B cell (primary cell): Measurements from ENCODE around the gene NFKBIL1. TPM values are rescaled to one million over a fixed set of nuclear protein-coding genes. Genes with fewer than 3 reads are reported as not detected.

Source experiments
- ATAC-seq: fragments of 200-7000 bp; cut with Tn5 transposase; one replicate; pipeline ENCODE4 v1.10.0; 2021; ENCODE audit warnings: low read depth, mild to moderate bottlenecking, moderate number of reproducible peaks, moderate library complexity
- CTCF ChIA-PET: fragments of 350-600 bp; sonication (Branson Sonifier 250); formaldehyde crosslinking; loops from one replicate; lab custom pipeline; 2021; ENCODE audit warnings: antibody characterized with exemption, inconsistent platforms; lab: Charles Lee
- POLR2A ChIA-PET: fragments of 350-600 bp; sonication (Branson Sonifier 250); formaldehyde crosslinking; loops from one replicate; lab custom pipeline; 2021; ENCODE audit warnings: antibody characterized with exemption; lab: Charles Lee
- DNase-seq: peaks from one replicate; pipeline ENCODE4 v3.0.0; 2013
- H2AFZ ChIP-seq: 2 replicates; pipeline ENCODE4 v1.6.1; 2012; ENCODE audit warnings: mild to moderate bottlenecking, low read depth, low read length; ENCODE audit not compliant: insufficient read depth, poor library complexity, severe bottlenecking
- H3K27ac ChIP-seq, 2 donors: 1 replicate in 1 of 2; 2 replicates in 1 of 2; pipeline ENCODE4 v1.5.1; 2012 to 2013; ENCODE audit warnings: low read length in 2 of 2, mild to moderate bottlenecking in 2 of 2, moderate library complexity in 1 of 2
- H3K27me3 ChIP-seq, 4 experiments: fragments of 200-600 bp in 1 of 4; sonication (generic) in 1 of 4; replicated peaks in 1 of 4; 1 replicate in 2 of 4; 2 replicates in 2 of 4; pipeline versions ENCODE4 v1.6.1 to v1.7.0; 2013 to 2016; ENCODE audit warnings: low read length in 3 of 4, mild to moderate bottlenecking in 2 of 4, mixed read lengths in 1 of 4, moderate library complexity in 1 of 4; ENCODE audit not compliant: insufficient read depth in 4 of 4, control insufficient read depth in 3 of 4; ENCODE audit errors: control extremely low read depth in 1 of 4
- H3K36me3 ChIP-seq, 2 experiments: replicated peaks in 1 of 2; 1 replicate in 1 of 2; 2 replicates in 1 of 2; pipeline versions ENCODE4 v1.6.1 to v1.7.1; 2013; ENCODE audit warnings: low read length in 1 of 2; ENCODE audit not compliant: insufficient read depth in 2 of 2, control insufficient read depth in 1 of 2; ENCODE audit errors: control extremely low read depth in 1 of 2, extremely low read depth in 1 of 2
- H3K4me1 ChIP-seq, 2 donors: fragments of 200-600 bp in 1 of 2; sonication (generic) in 1 of 2; 1 replicate in 1 of 2; 2 replicates in 1 of 2; pipeline versions ENCODE4 v1.5.1 to v1.6.1; 2013 to 2017; ENCODE audit warnings: low read length in 2 of 2; ENCODE audit not compliant: control insufficient read depth in 2 of 2, insufficient read depth in 2 of 2
- H3K4me2 ChIP-seq: replicated peaks from 2 replicates; pipeline ENCODE3; 2012; ENCODE audit warnings: mild to moderate bottlenecking, low read depth, low read length; ENCODE audit not compliant: poor library complexity, severe bottlenecking
- H3K4me3 ChIP-seq, 5 experiments: fragments of 200-600 bp in 1 of 5; sonication (generic) in 1 of 5; 1 replicate in 3 of 5; 2 replicates in 2 of 5; pipeline versions ENCODE4 v1.5.1 to v1.7.0; 2011 to 2016; ENCODE audit warnings: low read length in 4 of 5, mild to moderate bottlenecking in 4 of 5, low read depth in 2 of 5, control low read depth in 1 of 5, moderate library complexity in 1 of 5; ENCODE audit not compliant: insufficient read depth in 1 of 5; ENCODE audit errors: control extremely low read depth in 1 of 5, extremely low read depth in 1 of 5
- H3K79me2 ChIP-seq: fragments of 200-600 bp; sonication (generic); one replicate; pipeline ENCODE4 v1.6.0; 2016; ENCODE audit warnings: low read length; ENCODE audit not compliant: control insufficient read depth, insufficient read depth
- H3K9ac ChIP-seq: fragments of 200-600 bp; sonication (generic); 2 replicates; pipeline ENCODE4 v1.6.1; 2017; ENCODE audit warnings: mild to moderate bottlenecking, low read length, moderate library complexity
- H3K9me3 ChIP-seq, 3 donors: one replicate each; pipeline versions ENCODE4 v1.6.1 to v1.7.1; 2013; ENCODE audit warnings: low read length in 2 of 3; ENCODE audit not compliant: control insufficient read depth in 2 of 3, insufficient read depth in 1 of 3; ENCODE audit errors: control extremely low read depth in 1 of 3
- H4K20me1 ChIP-seq: 2 replicates; pipeline ENCODE4 v1.6.0; 2012; ENCODE audit warnings: mild to moderate bottlenecking, low read length; ENCODE audit not compliant: insufficient read depth, control insufficient read depth, poor library complexity, severe bottlenecking
- H3K27ac Mint-ChIP-seq: one replicate; pipeline ENCODE4 v1.8.0; 2021; ENCODE audit warnings: mixed read lengths
- H3K27me3 Mint-ChIP-seq: one replicate; pipeline ENCODE4 v1.8.0; 2021; ENCODE audit warnings: mixed read lengths
- H3K4me1 Mint-ChIP-seq: one replicate; pipeline ENCODE4 v1.8.0; 2021; ENCODE audit warnings: mixed read lengths
- H3K4me3 Mint-ChIP-seq: one replicate; pipeline ENCODE4 v1.8.0; 2021; ENCODE audit warnings: mixed read lengths
- H3K9me3 Mint-ChIP-seq: one replicate; pipeline ENCODE4 v1.8.0; 2022; ENCODE audit warnings: mixed read lengths; ENCODE audit not compliant: insufficient read depth
- CTCF ChIP-seq: fragments of 200-600 bp; IDR thresholded peaks from one replicate; pipeline ENCODE4 v1.8.0; 2022; ENCODE audit warnings: antibody characterized with exemption, mild to moderate bottlenecking
- EZH2 ChIP-seq: IDR thresholded peaks from 2 replicates; pipeline ENCODE4 v1.6.1; 2012; ENCODE audit warnings: borderline replicate concordance, low read depth, mild to moderate bottlenecking, moderate library complexity, low read length; ENCODE audit not compliant: insufficient read depth, poor library complexity, severe bottlenecking
- WGBS: methylation state at CpG from one replicate; pipeline ENCODE4 v1.1.5; 2013; ENCODE audit warnings: missing lambda C conversion rate; ENCODE audit not compliant: insufficient coverage; 5-methylcytosine and 5-hydroxymethylcytosine counted together
- intact Hi-C: fragments of 100-400 bp; cut with micrococcal nuclease; formaldehyde crosslinking; loops from one replicate; pipeline ENCODE4 v1.10.0; 2022
- polyA plus RNA-seq: library from polyadenylated mRNA; depleted of rRNA; stranded (reverse); fragments of >200 nt; gene quantifications from 2 replicates; pipeline ENCODE4 v1.2.3, GENCODE V29; 2012
- total RNA-seq, 2 donors: library from RNA; stranded (reverse); fragments of 120-200 nt in 1 of 2; gene quantifications; 1 replicate in 1 of 2; 2 replicates in 1 of 2; pipeline versions ENCODE4 v1.2.3 to v1.2.4, GENCODE V29; 2013 to 2022

NFKBIL1 gene
- total and polyA plus RNA-seq, 2 donors (not counting 1 experiment from before 2014, with no cell fraction given): 10.3 to 18.4 TPM

- Mint-ChIP-seq H3K4me3 (peak within 1 kb of the TSS; percentile 98), H3K4me1 (peaks cover 82% of the 10 kb centered on the region), H3K27me3 (no peaks in the 10 kb centered on the region), H3K27ac (peak within 1 kb of the TSS; percentile 99), H3K9me3 (no peaks in the 10 kb centered on the region)
- Histone ChIP-seq H3K4me2 (peak within 1 kb of the TSS; percentile 88), H3K27me3 (no peaks in the 10 kb centered on the region), H3K4me3 (peak within 1 kb of the TSS; percentile 83 to 100 (median 96)), H3K4me1 (peaks cover 76 to 83% of the 10 kb centered on the region in 2 donors), H3K27ac (peak within 1 kb of the TSS; percentile 95 to 97), H3K9me3 (no peaks in the 10 kb centered on the region), H3K79me2 (peaks cover 66% of the 10 kb centered on the region), H4K20me1 (peaks cover 22% of the 10 kb centered on the region), H2AFZ (peak within 1 kb of the TSS; percentile 55), H3K9ac (peak within 1 kb of the TSS; percentile 97), H3K36me3 (peaks cover 0 to 33% of the 10 kb centered on the region in 2 experiments)
- POLR2A ChIA-PET: interaction anchor here (1.0 to 42.6 kb wide), 5 partner anchors 3 to 70 kb away, joined by 3 to 1450 read pairs (median 34); partner anchors contain the start of genes ATP6V1G2, BAG6, DDX39B and LST1
- CTCF ChIA-PET: interaction anchor here (0.7 to 35.3 kb wide), 8 partner anchors 8 to 248 kb away, joined by 3 to 2241 read pairs (median 6); partner anchors contain the start of genes ATP6V1G2, DDX39B, LST1 and LTA
- ATAC-seq (peak; percentile 60), DNase-seq (peak; percentile 80)
- WGBS: 0% methylated on average over 1 of the region's 3 CpGs
- TF ChIP-seq CTCF: no peak
- intact Hi-C loops: loop anchor here (1.0 kb wide), 1 partner anchor 11 kb away; the partner anchor contains the start of gene NCR3
These were observed 34.8 kb downstream of the NFKBIL1 start, which contains the start of gene LTB for GRCh38 chr6:31582230-31582643. LTB (minus strand) TSS chr6:31582424; CDS start chr6:31582417, 7 bp downstream.

GRCh38 chr6:31585491-31585890 lies 38.1 kb downstream of the NFKBIL1 start:
- DNase-seq (peak; percentile 54), ATAC-seq (no peak)
- H3K27ac ChIP-seq: peak overlapping the region; percentile 87 to 95
- H3K4me2 ChIP-seq: peak overlapping the region; percentile 72
- no peak overlapping the region for H2AFZ ChIP-seq
- ChIA-PET POLR2A (interaction anchor here (0.6 to 42.6 kb wide), 3 partner anchors 1 to 1038 kb away, joined by 3 to 1450 read pairs (median 1450); partner anchors contain the start of genes ATP6V1G2, LST1, LTA and LTB), CTCF (interaction anchor here (1.3 to 35.3 kb wide), 4 partner anchors 4 to 44 kb away, joined by 3 to 2241 read pairs (median 1108); partner anchors contain the start of genes ATP6V1G2, DDX39B, LST1 and LTA)
- H3K4me1 ChIP-seq: peaks cover 73 to 79% of the 10 kb centered on the region in 2 donors
- H3K9me3 ChIP-seq: no peaks in the 10 kb centered on the region
- H3K4me3 ChIP-seq: peak overlapping the region in 2 of 5 experiments; percentile 63 to 86
- no peaks in the 10 kb centered on the region for H3K9me3 Mint-ChIP-seq
- 50% methylated on average over 2 of the region's 2 CpGs for WGBS
- H4K20me1 ChIP-seq: peaks cover 13% of the 10 kb centered on the region
- H3K27me3 Mint-ChIP-seq: no peaks in the 10 kb centered on the region
- intact Hi-C loops: no loop called here
- peak overlapping the region; percentile 59 for H3K9ac ChIP-seq
- no peaks in the 10 kb centered on the region for H3K27me3 ChIP-seq
- TF ChIP-seq CTCF: peak; percentile 35
- TF ChIP-seq EZH2: no peak
- peak overlapping the region; percentile 97 for H3K27ac Mint-ChIP-seq
- peaks cover 77% of the 10 kb centered on the region for H3K4me1 Mint-ChIP-seq
- peaks cover 0 to 13% of the 10 kb centered on the region in 2 experiments for H3K36me3 ChIP-seq
- peak overlapping the region; percentile 82 for H3K4me3 Mint-ChIP-seq
- H3K79me2 ChIP-seq: peaks cover 71% of the 10 kb centered on the region
